Measurements from ENCODE around the gene RNLS. TPM values are rescaled to one million over a fixed set of nuclear protein-coding genes. Genes with fewer than 3 reads are reported as not detected.
A peak's percentile ranks its signal among the peaks of the same experiment; 100 is the strongest.

Gene RNLS
- total and polyA plus RNA-seq, 8 donors, result 2.5 to 6.4 (median 5.9) TPM

GRCh38 chr10:88347597-88348304 is 235.4 kb downstream of the RNLS start:
- H3K36me3 ChIP-seq, result no peaks in the 10 kb centered on the region
- intact Hi-C loops (cut with DNase I), result no loop called here
- 88% methylated on average over 3 of the region's 3 CpGs for WGBS, 2 donors
- peaks cover 0 to 14% (median 7%) of the 10 kb centered on the region in 3 donors for H3K4me1 ChIP-seq
- no peak for ATAC-seq
- no peak for DNase-seq
- FAIRE-seq, result no peak
- no peak overlapping the region for H3K4me3 ChIP-seq
- H3K27ac ChIP-seq, result no peak overlapping the region
- no peak for TF ChIP-seq CTCF (IDR thresholded peaks at IDR 0.05)
- H3K9me3 ChIP-seq, result no peaks in the 10 kb centered on the region
- no peaks in the 10 kb centered on the region for H3K27me3 ChIP-seq

GRCh38 chr10:88347022-88347421 is 236.1 kb downstream of the RNLS start:
- intact Hi-C loops (cut with DNase I), result no loop called here
- Histone ChIP-seq H3K4me3 (no peak overlapping the region), H3K36me3 (no peaks in the 10 kb centered on the region), H3K4me1 (peaks cover 0 to 14% (median 7%) of the 10 kb centered on the region in 3 donors), H3K27me3 (no peaks in the 10 kb centered on the region), H3K27ac (no peak overlapping the region), H3K9me3 (no peaks in the 10 kb centered on the region)
- FAIRE-seq (no peak), DNase-seq (no peak), ATAC-seq (peak in 1 of 4 donors; percentile 14)
- WGBS, 2 donors, result 77 to 86% methylated on average over 2 of the region's 2 CpGs
- TF ChIP-seq CTCF (IDR thresholded peaks at IDR 0.05), result no peak

- Histone ChIP-seq H3K27me3 (no peaks in the 10 kb centered on the region), H3K36me3 (no peaks in the 10 kb centered on the region), H3K4me1 (peaks cover 0 to 14% (median 7%) of the 10 kb centered on the region in 3 donors), H3K9me3 (no peaks in the 10 kb centered on the region), H3K27ac (no peak overlapping the region), H3K4me3 (no peak overlapping the region)
- WGBS, 2 donors, result 32 to 34% methylated on average over 6 of the region's 6 CpGs
- intact Hi-C loops (cut with DNase I), result no loop called here
- no peak for TF ChIP-seq CTCF (IDR thresholded peaks at IDR 0.05)
- no peak for DNase-seq
- no peak for FAIRE-seq
- ATAC-seq, result peak in 3 of 4 donors; percentile 35 to 58 (median 56)
These were observed 236.8 kb downstream of the RNLS start for GRCh38 chr10:88346144-88346977.

- no peak for DNase-seq
- peak in 1 of 4 donors; percentile 21 for ATAC-seq
- TF ChIP-seq CTCF (IDR thresholded peaks at IDR 0.05), result no peak
- intact Hi-C loops (cut with DNase I), result no loop called here
- H3K27me3 ChIP-seq, result no peaks in the 10 kb centered on the region
- no peak overlapping the region for H3K4me3 ChIP-seq
- 66 to 77% methylated on average over 2 of the region's 2 CpGs for WGBS, 2 donors
- peaks cover 0 to 14% (median 7%) of the 10 kb centered on the region in 3 donors for H3K4me1 ChIP-seq
- FAIRE-seq, result no peak
- H3K27ac ChIP-seq, result peak overlapping the region in 1 of 4 donors; percentile 3
- no peaks in the 10 kb centered on the region for H3K36me3 ChIP-seq
- no peaks in the 10 kb centered on the region for H3K9me3 ChIP-seq
These were observed 239.2 kb downstream of the RNLS start for GRCh38 chr10:88343761-88344484.
